Smooth muscle cell (in vitro differentiated cells): ENCODE data around the gene IRAK1. TPM values are rescaled to one million over a fixed set of nuclear protein-coding genes. Genes with fewer than 3 reads are reported as not detected.

ENCODE experiments used
- DNase-seq: peaks from one replicate; lab custom pipeline; 2025; ENCODE audit not compliant: unreplicated experiment; lab: John Stamatoyannopoulos, UW
- H2AFZ ChIP-seq: fragments of 200-600 bp; sonication (generic); 2 replicates; pipeline ENCODE4 v1.6.0; 2016; ENCODE audit warnings: antibody characterized with exemption, low read depth, mild to moderate bottlenecking
- H3F3A ChIP-seq: fragments of 200-600 bp; sonication (generic); 2 replicates; pipeline ENCODE4 v1.6.0; 2017; ENCODE audit warnings: antibody characterized with exemption, low read depth
- H3K27ac ChIP-seq: fragments of 200-600 bp; sonication (generic); 2 replicates; pipeline ENCODE4 v1.5.1; 2016; ENCODE audit warnings: low read depth, mild to moderate bottlenecking
- H3K27me3 ChIP-seq: fragments of 200-600 bp; sonication (generic); 2 replicates; pipeline ENCODE4 v1.6.1; 2016; ENCODE audit warnings: low read depth, mild to moderate bottlenecking
- H3K36me3 ChIP-seq: fragments of 200-600 bp; sonication (generic); 2 replicates; pipeline ENCODE4 v1.5.1; 2016; ENCODE audit warnings: low read depth
- H3K4me1 ChIP-seq: fragments of 200-600 bp; sonication (generic); 2 replicates; pipeline ENCODE4 v1.5.1; 2016; ENCODE audit warnings: low read depth
- H3K4me2 ChIP-seq: fragments of 200-600 bp; sonication (generic); 2 replicates; pipeline ENCODE4 v1.6.0; 2016; ENCODE audit warnings: mild to moderate bottlenecking
- H3K4me3 ChIP-seq: fragments of 200-600 bp; sonication (generic); 2 replicates; pipeline ENCODE4 v1.5.1; 2016; ENCODE audit warnings: mild to moderate bottlenecking
- H3K79me2 ChIP-seq: fragments of 200-600 bp; sonication (generic); 2 replicates; pipeline ENCODE4 v1.6.0; 2016; ENCODE audit warnings: low read depth, mild to moderate bottlenecking
- H3K9ac ChIP-seq: fragments of 200-600 bp; sonication (generic); 2 replicates; pipeline ENCODE4 v1.6.0; 2016; ENCODE audit warnings: low read depth
- H3K9me3 ChIP-seq: fragments of 200-600 bp; sonication (generic); replicated peaks from 2 replicates; pipeline ENCODE4 v1.5.1; 2016; ENCODE audit warnings: low read depth
- H4K20me1 ChIP-seq: fragments of 200-600 bp; sonication (generic); 2 replicates; pipeline ENCODE4 v1.6.0; 2016; ENCODE audit warnings: low read depth
- CTCF ChIP-seq: fragments of 200-600 bp; sonication (generic); IDR thresholded peaks from 2 replicates; pipeline ENCODE4 v1.5.1; 2017; ENCODE audit warnings: borderline replicate concordance, mild to moderate bottlenecking, antibody characterized with exemption; ENCODE audit not compliant: insufficient read depth, poor library complexity, severe bottlenecking
- WGBS: methylation state at CpG from one replicate; pipeline ENCODE4 v1.1.7; 2016; ENCODE audit warnings: low lambda C conversion rate; 5-methylcytosine and 5-hydroxymethylcytosine counted together
- polyA plus RNA-seq: library from polyadenylated mRNA; unstranded; fragments of >200 nt; fragmentation: Nextera tagmentation; extraction: Ambion mirVana; gene quantifications from 2 replicates; pipeline ENCODE4 v1.2.1, GENCODE V29; 2016
- total RNA-seq: library from RNA; depleted of rRNA; stranded (reverse); fragments of >200 nt; gene quantifications from 2 replicates; pipeline ENCODE4 v1.2.3, GENCODE V29; 2014

IRAK1 gene
- total and polyA plus RNA-seq, 2 experiments from 2014 or later: 29.4 to 63.4 TPM

GRCh38 chrX:153972368-153973126 is 47.2 kb downstream of the IRAK1 start, which contains the start of gene TMEM187:
Gene TMEM187 (plus strand): TSS chrX:153972754. CDS start chrX:153982063, 9,309 bp downstream.
- 61% methylated on average over 74 of the region's 103 CpGs for WGBS
- H3K4me3 ChIP-seq: peak within 1 kb of the TSS; percentile 72
- no peaks in the 10 kb centered on the region for H3K4me1 ChIP-seq
- DNase-seq: peak; percentile 48
- no peaks in the 10 kb centered on the region for H3K9me3 ChIP-seq
- H2AFZ ChIP-seq: no peak within 1 kb of the TSS
- TF ChIP-seq CTCF: no peak
- H3F3A ChIP-seq: no peaks in the 10 kb centered on the region
- peak within 1 kb of the TSS; percentile 99 for H3K27ac ChIP-seq
- no peaks in the 10 kb centered on the region for H3K36me3 ChIP-seq
- H3K79me2 ChIP-seq: peaks cover 22% of the 10 kb centered on the region
- peak within 1 kb of the TSS; percentile 87 for H3K4me2 ChIP-seq
- H3K9ac ChIP-seq: peak within 1 kb of the TSS; percentile 99
- H3K27me3 ChIP-seq: no peaks in the 10 kb centered on the region
- H4K20me1 ChIP-seq: peaks cover 30% of the 10 kb centered on the region

GRCh38 chrX:153971450-153972367 is 48.0 kb downstream of the IRAK1 start, which contains the start of gene HCFC1:
Gene HCFC1 (minus strand): TSS chrX:153971818. CDS start chrX:153970840, 978 bp downstream.
- peaks cover 31% of the 10 kb centered on the region for H3K79me2 ChIP-seq
- 49% methylated on average over 80 of the region's 96 CpGs for WGBS

GRCh38 chrX:153971124-153971449 is 48.6 kb downstream of the IRAK1 start:
- peaks cover 45% of the 10 kb centered on the region for H4K20me1 ChIP-seq
- no peaks in the 10 kb centered on the region for H3K4me1 ChIP-seq
- no peaks in the 10 kb centered on the region for H3F3A ChIP-seq
- peak overlapping the region; percentile 80 for H3K4me2 ChIP-seq
- H3K79me2 ChIP-seq: peaks cover 37% of the 10 kb centered on the region
- WGBS: 53% methylated on average over 17 of the region's 34 CpGs
- peak overlapping the region; percentile 99 for H3K27ac ChIP-seq
- H3K9ac ChIP-seq: peak overlapping the region; percentile 99
- peak overlapping the region; percentile 72 for H3K4me3 ChIP-seq
- H2AFZ ChIP-seq: no peak overlapping the region
- no peak for TF ChIP-seq CTCF
- no peaks in the 10 kb centered on the region for H3K36me3 ChIP-seq
- DNase-seq: peak; percentile 49
- no peaks in the 10 kb centered on the region for H3K27me3 ChIP-seq
- no peaks in the 10 kb centered on the region for H3K9me3 ChIP-seq

More at GRCh38 chrX:153971450-153972367, 48.0 kb downstream of the IRAK1 start, which contains the start of gene HCFC1:
- Histone ChIP-seq H3K27me3 (no peaks in the 10 kb centered on the region), H3K36me3 (no peaks in the 10 kb centered on the region), H3K27ac (peak within 1 kb of the TSS; percentile 99), H3K4me2 (peak within 1 kb of the TSS; percentile 87), H3K4me3 (peak within 1 kb of the TSS; percentile 72), H3K4me1 (no peaks in the 10 kb centered on the region), H3F3A (no peaks in the 10 kb centered on the region), H3K9me3 (no peaks in the 10 kb centered on the region), H2AFZ (no peak within 1 kb of the TSS), H4K20me1 (peaks cover 39% of the 10 kb centered on the region), H3K9ac (peak within 1 kb of the TSS; percentile 99)
- peak; percentile 74 for DNase-seq
- no peak for TF ChIP-seq CTCF
